HG03060 (cell line): ENCODE measurements around the gene MIA2.
"Not testable (repeated sequence)": the region's sequence is repeated elsewhere in the genome, so short reads cannot be mapped to it uniquely, and the experiment has no call there.

Experiments used
- ATAC-seq: cut with Tn5 transposase; IDR thresholded peaks from one replicate; pipeline ENCODE4 v1.9.1; 2021; ENCODE audit warnings: low read depth, moderate number of reproducible peaks; ENCODE audit not compliant: unreplicated experiment

MIA2 gene

GRCh38 chr14:39231751-39232553, 1.8 kb upstream of the MIA2 start:
- peak; percentile 75 for ATAC-seq

DNA sequence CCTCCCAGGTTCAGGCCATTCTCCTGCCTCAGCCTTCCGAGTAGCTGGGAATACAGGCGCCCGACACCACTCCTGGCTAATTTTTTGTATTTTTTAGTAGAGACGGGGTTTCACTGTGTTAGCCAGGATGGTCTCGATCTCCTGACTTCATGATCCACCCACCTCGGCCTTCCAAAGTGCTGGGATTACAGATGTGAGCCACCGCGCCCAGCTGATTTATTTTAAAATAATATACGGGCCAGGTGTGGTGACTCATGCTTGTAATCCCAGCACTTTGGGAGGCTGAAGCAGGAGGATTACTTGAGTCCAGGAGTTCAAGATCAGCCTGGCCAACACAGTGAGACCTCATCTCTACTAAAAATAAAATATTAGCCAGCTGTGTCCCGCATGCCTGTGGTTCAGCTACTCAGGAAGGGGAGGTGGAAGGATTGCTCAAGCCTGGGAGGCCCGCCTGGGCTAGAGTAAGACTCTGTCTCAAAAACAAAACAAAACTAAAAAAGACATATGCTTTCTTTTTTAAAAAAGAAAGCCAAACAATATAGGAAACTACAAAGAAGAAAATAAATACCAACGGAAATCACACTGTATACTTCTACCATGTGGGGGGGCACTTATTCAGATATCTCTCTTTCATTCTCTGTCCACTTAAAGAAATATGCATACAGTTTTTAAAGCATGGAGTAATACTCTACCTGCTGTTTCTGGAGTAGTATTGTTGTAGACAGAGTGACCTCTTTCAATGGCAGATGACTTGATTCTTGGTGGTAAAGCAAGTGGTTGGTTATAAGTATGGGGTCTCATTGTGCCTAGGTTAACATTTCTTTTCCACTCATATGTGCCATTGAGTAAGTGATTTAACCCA, 930 bp upstream of the MIA2 start:
- ATAC-seq, result no peak

DNA sequence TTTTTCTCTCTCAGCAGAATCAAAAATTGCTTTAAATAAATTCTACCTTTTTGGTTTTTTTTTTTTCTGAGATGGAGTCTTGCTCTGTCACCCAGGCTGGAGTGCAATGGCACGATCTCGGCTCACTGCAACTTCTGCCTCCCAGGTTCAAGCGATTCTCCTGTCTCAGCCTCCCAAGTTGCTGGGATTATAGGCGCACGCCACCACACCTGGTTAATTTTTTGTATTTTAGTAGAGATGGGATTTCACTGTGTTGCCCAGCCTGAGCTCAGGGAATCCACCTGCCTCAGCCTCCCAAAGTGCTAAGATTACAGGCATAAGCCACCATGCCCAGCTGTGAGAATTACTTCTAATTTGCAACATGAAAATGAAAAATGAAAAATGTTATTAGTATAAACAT, 1.3 kb downstream of the MIA2 start:
- not testable (repeated sequence) for ATAC-seq

DNA sequence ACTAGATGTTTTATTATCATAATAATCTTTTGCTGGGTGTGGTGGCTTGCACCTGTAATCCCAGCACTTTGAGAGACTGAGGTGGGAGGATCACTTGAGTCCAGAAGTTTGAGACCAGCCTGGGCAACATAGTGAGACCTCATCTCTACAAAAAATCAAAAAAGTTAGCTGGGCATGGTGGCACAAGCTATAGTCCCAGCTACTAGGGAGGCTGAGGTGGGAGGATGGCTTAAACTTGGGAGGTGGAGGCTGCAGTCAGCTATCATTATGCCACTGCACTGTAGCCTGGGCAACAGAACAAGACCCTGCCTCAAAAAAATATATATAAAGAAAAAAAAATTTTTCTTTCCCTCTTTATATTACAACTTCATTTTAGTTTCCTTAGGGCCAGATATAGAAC, 1.8 kb downstream of the MIA2 start:
- ATAC-seq, result not testable (repeated sequence)

- ATAC-seq, result no peak
These were observed 7.1 kb downstream of the MIA2 start for GRCh38 chr14:39240769-39241168.

GRCh38 chr14:39241637-39242036, 7.9 kb downstream of the MIA2 start:
- ATAC-seq, result no peak

- ATAC-seq, result no peak
These were observed 10.1 kb downstream of the MIA2 start for GRCh38 chr14:39243831-39244230.

GRCh38 chr14:39246618-39247017, 12.9 kb downstream of the MIA2 start:
- no peak for ATAC-seq

DNA sequence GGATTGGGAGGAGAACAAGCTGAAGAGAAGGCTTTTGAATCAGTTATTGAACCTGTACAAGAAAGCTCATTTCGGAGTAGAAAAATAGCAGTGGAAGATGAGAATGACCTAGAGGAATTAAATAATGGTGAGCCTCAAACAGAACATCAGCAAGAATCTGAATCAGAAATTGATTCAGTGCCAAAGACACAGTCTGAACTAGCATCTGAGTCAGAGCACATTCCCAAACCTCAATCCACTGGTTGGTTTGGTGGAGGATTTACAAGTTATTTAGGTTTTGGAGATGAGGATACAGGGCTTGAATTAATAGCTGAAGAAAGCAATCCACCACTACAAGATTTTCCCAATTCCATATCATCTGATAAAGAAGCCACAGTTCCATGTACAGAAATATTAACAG, 13.5 kb downstream of the MIA2 start:
- no peak for ATAC-seq

- no peak for ATAC-seq
These were observed 17.8 kb downstream of the MIA2 start for GRCh38 chr14:39251547-39251946.

- ATAC-seq, result not testable (repeated sequence)
These were observed 23.7 kb downstream of the MIA2 start for GRCh38 chr14:39257388-39257787.

GRCh38 chr14:39258782-39259545, 25.2 kb downstream of the MIA2 start:
- ATAC-seq, result no peak

GRCh38 chr14:39260161-39260560, 26.4 kb downstream of the MIA2 start:
- not testable (repeated sequence) for ATAC-seq

DNA sequence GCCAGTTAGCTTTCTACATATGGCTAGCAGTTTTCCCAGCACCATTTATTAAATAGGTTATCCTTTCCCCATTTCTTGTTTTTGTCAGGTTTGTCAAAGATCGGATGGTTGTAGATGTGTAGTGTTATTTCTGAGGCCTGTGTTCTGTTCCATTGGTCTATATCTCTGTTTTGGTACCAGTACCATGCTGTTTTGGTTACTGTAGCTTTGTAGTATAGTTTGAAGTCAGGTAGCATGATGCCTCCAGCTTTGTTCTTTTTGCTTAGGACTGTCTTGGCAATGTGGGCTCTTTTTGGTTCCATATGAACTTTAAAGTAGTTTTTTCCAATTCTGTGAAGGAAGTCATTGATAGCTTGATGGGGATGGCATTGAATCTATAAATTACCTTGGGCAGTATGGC, 28.5 kb downstream of the MIA2 start:
- not testable (repeated sequence) for ATAC-seq

DNA sequence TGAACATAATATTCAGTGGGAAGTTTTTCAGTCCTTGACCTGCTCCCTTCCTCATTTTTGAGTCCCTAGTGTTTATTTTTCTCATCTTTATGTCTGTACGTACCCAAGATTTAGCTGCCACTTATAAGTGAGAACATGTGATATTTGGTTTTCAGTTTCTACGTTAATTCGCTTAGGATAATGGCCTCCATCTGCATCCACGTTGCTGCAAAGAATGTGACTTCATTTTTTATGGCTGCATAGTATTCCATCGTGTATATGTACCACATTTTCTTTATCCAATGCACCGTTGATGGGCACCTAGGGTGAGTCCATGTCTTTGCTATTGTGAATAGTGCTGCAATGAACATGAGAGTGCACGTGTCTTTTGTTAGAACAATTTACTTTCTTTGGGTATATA, 30.3 kb downstream of the MIA2 start:
- ATAC-seq, result no peak

GRCh38 chr14:39264558-39264957, 30.8 kb downstream of the MIA2 start:
- no peak for ATAC-seq

- no peak for ATAC-seq
These were observed 31.3 kb downstream of the MIA2 start for GRCh38 chr14:39265033-39265432.

DNA sequence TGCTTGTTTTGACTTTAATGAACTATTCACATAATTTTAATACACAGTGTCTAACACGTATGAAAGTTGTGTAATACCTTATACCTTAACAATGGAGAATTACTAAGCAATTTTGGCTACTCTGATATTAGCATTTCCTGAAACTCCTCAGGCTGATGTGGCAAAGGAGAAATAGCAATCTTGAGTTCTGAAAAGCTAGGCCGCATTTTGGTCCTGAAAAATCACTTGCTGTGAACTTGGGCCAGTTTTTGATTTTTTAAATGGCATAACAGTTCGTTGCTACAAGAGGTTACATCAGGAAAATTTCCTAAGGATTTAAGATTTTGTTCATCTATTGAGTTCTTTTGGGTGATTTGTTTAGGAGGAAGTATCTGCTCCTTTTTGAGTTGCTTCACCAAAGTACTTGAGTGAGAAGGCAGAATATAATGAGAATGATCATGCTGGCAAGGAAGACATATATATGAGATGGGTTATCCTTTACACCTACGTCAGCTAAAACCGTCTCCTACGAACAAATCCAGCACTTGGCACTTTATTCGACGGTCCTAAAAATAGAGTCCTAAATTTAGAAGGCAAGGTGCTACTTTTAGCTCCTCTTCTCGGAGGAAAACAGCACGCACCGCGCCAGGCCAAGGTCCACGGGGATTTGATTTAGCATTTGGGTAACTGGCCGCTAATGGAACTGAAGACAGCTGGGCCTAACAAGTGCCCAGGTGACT, 32.2 kb downstream of the MIA2 start:
- no peak for ATAC-seq

DNA sequence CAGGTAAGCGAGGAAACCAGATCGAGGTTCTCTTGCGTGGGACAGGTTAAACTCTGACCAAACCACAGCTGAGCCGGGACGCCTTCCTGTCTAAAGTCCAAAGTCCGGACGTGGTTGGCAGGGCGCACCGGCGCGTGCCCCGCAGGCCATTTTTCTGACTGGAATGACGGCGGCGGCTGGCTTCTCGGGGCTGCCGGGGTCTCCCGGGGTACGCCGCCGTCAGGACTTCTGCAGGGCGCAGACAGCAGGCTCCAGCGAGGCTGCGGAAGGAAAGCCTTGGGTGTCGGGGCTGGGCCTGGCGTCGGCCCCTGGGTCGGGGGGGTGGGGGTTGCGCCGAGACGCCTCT, 32.8 kb downstream of the MIA2 start:
- peak; percentile 23 for ATAC-seq

GRCh38 chr14:39266871-39267607, 33.3 kb downstream of the MIA2 start:
- ATAC-seq, result peak; percentile 54
